SK-N-SH treated with all-trans-retinoic acid at 6 μM for 48 hours (cell line): ENCODE data around the gene CXorf65.

Experiments
- ARNTL ChIP-seq: fragments of 450-650 bp; formaldehyde crosslinking; IDR thresholded peaks from 2 replicates; pipeline ENCODE4 v1.5.0; 2020; ENCODE audit warnings: low read depth, mild to moderate bottlenecking, moderate library complexity, borderline replicate concordance
- CSDC2 ChIP-seq: fragments of 250-450 bp; sonication (Bioruptor Pico); IDR thresholded peaks from 2 replicates; pipeline ENCODE4 v1.5.0; 2020; ENCODE audit warnings: mild to moderate bottlenecking, moderate library complexity
- RARB ChIP-seq: fragments of 250-450 bp; sonication (Bioruptor Pico); IDR thresholded peaks from 2 replicates; pipeline ENCODE4 v1.8.0; 2021; ENCODE audit warnings: mild to moderate bottlenecking, moderate library complexity
- ZC3H10 ChIP-seq: fragments of 250-450 bp; sonication (Bioruptor Pico); IDR thresholded peaks from 2 replicates; pipeline ENCODE4 v1.5.1; 2021; ENCODE audit warnings: mild to moderate bottlenecking, moderate library complexity
- ZNF565 ChIP-seq: fragments of 450-650 bp; formaldehyde crosslinking; conservative IDR thresholded peaks from 2 replicates; pipeline ENCODE4 v1.5.0; 2020; ENCODE audit warnings: low read depth, mild to moderate bottlenecking, moderate library complexity
- TF ChIP-seq, protein P1 (sequence below): fragments of 250-450 bp; sonication (Bioruptor Pico); IDR thresholded peaks from 2 replicates; pipeline ENCODE4 v1.5.1; 2020; ENCODE audit warnings: low read depth, mild to moderate bottlenecking, moderate library complexity
- TF ChIP-seq, protein P2 (sequence below): fragments of 250-450 bp; sonication (Bioruptor Pico); IDR thresholded peaks from 2 replicates; pipeline ENCODE4 v1.8.0; 2020; ENCODE audit warnings: mild to moderate bottlenecking, moderate library complexity, borderline replicate concordance
- TF ChIP-seq, protein P3 (sequence below): fragments of 250-450 bp; sonication (Bioruptor Pico); IDR thresholded peaks from 2 replicates; pipeline ENCODE4 v1.8.0; 2021; ENCODE audit warnings: low read depth, mild to moderate bottlenecking, moderate library complexity, borderline replicate concordance

DNA sequence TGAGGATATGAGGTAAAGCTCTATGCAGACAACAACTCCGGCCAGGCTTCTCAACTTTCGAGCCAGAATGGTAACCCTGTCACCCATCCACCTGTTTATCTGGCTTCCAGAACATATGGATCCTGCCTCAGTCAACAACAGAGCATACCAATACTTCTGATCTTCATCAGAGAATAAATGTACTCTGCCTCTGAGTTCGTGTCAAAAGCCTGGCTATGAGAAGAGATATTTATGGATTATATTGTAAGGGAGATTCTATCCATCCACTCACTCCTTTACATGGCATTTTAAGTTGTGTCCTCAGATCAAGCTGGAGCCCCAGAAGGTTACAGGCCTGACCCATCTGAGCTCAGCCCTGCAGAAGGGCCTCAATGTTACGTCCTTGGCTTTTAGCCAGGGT, 20.6 kb downstream of the CXorf65 start:
- TF ChIP-seq, protein P1, sequence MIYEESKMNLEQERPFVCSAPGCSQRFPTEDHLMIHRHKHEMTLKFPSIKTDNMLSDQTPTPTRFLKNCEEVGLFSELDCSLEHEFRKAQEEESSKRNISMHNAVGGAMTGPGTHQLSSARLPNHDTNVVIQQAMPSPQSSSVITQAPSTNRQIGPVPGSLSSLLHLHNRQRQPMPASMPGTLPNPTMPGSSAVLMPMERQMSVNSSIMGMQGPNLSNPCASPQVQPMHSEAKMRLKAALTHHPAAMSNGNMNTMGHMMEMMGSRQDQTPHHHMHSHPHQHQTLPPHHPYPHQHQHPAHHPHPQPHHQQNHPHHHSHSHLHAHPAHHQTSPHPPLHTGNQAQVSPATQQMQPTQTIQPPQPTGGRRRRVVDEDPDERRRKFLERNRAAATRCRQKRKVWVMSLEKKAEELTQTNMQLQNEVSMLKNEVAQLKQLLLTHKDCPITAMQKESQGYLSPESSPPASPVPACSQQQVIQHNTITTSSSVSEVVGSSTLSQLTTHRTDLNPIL (CRISPR knock-in tag), result no peak
- TF ChIP-seq ZNF565 (CRISPR knock-in tag) (no peak), RARB (CRISPR knock-in tag) (no peak), ARNTL (CRISPR knock-in tag) (no peak), CSDC2 (CRISPR knock-in tag) (no peak), ZC3H10 (CRISPR knock-in tag) (no peak)
- TF ChIP-seq, protein P2, sequence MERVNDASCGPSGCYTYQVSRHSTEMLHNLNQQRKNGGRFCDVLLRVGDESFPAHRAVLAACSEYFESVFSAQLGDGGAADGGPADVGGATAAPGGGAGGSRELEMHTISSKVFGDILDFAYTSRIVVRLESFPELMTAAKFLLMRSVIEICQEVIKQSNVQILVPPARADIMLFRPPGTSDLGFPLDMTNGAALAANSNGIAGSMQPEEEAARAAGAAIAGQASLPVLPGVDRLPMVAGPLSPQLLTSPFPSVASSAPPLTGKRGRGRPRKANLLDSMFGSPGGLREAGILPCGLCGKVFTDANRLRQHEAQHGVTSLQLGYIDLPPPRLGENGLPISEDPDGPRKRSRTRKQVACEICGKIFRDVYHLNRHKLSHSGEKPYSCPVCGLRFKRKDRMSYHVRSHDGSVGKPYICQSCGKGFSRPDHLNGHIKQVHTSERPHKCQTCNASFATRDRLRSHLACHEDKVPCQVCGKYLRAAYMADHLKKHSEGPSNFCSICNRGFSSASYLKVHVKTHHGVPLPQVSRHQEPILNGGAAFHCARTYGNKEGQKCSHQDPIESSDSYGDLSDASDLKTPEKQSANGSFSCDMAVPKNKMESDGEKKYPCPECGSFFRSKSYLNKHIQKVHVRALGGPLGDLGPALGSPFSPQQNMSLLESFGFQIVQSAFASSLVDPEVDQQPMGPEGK (CRISPR knock-in tag), result no peak
- TF ChIP-seq, protein P3, sequence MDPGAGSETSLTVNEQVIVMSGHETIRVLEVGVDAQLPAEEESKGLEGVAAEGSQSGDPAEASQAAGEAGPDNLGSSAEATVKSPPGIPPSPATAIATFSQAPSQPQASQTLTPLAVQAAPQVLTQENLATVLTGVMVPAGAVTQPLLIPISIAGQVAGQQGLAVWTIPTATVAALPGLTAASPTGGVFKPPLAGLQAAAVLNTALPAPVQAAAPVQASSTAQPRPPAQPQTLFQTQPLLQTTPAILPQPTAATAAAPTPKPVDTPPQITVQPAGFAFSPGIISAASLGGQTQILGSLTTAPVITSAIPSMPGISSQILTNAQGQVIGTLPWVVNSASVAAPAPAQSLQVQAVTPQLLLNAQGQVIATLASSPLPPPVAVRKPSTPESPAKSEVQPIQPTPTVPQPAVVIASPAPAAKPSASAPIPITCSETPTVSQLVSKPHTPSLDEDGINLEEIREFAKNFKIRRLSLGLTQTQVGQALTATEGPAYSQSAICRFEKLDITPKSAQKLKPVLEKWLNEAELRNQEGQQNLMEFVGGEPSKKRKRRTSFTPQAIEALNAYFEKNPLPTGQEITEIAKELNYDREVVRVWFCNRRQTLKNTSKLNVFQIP (CRISPR knock-in tag), result no peak
